Skeletal muscle satellite cell (primary cell): ENCODE data around the gene PPARD.
"Not testable (repeated sequence)": the region's sequence is repeated elsewhere in the genome, so short reads cannot be mapped to it uniquely, and the experiment has no call there.

Source experiments
- H3K27me3 ChIP-seq: 2 replicates; pipeline ENCODE4 v1.7.0; 2013; ENCODE audit warnings: low read length; ENCODE audit not compliant: control insufficient read depth, insufficient read depth
- H3K36me3 ChIP-seq: 2 replicates; pipeline ENCODE4 v1.7.0; 2013; ENCODE audit warnings: mild to moderate bottlenecking, control low read depth, low read length; ENCODE audit not compliant: insufficient read depth
- H3K4me1 ChIP-seq: 2 replicates; pipeline ENCODE4 v1.7.0; 2013; ENCODE audit warnings: low read length; ENCODE audit not compliant: control insufficient read depth, insufficient read depth
- H3K4me2 ChIP-seq: 2 replicates; pipeline ENCODE4 v1.7.0; 2013; ENCODE audit warnings: mild to moderate bottlenecking, low read length
- H3K4me3 ChIP-seq: 2 replicates; pipeline ENCODE4 v1.7.0; 2013; ENCODE audit warnings: low read length
- H3K9ac ChIP-seq: 2 replicates; pipeline ENCODE4 v1.7.0; 2013; ENCODE audit warnings: mild to moderate bottlenecking, low read depth, low read length, moderate library complexity
- H3K9me3 ChIP-seq: replicated peaks from 2 replicates; pipeline ENCODE4 v1.7.0; 2013; ENCODE audit warnings: mild to moderate bottlenecking, control low read depth, low read length

The PPARD gene

GRCh38 chr6:35425284-35425683 is 82.9 kb downstream of the PPARD start:
- H3K4me3 ChIP-seq: peak overlapping the region; percentile 23
- peak overlapping the region; percentile 51 for H3K4me2 ChIP-seq
- H3K9ac ChIP-seq: peak overlapping the region; percentile 75
- no peaks in the 10 kb centered on the region for H3K27me3 ChIP-seq
- peaks cover 12% of the 10 kb centered on the region for H3K9me3 ChIP-seq
- peaks cover 45% of the 10 kb centered on the region for H3K4me1 ChIP-seq
- H3K36me3 ChIP-seq: peaks cover 51% of the 10 kb centered on the region

- Histone ChIP-seq H3K9ac (peak overlapping the region; percentile 75), H3K36me3 (peaks cover 50% of the 10 kb centered on the region), H3K9me3 (peaks cover 13% of the 10 kb centered on the region), H3K4me1 (peaks cover 45% of the 10 kb centered on the region), H3K4me3 (peak overlapping the region; percentile 23), H3K4me2 (peak overlapping the region; percentile 51), H3K27me3 (no peaks in the 10 kb centered on the region)
Measured at GRCh38 chr6:35426074-35426473, 83.7 kb downstream of the PPARD start.

GRCh38 chr6:35427435-35427834 is 85.1 kb downstream of the PPARD start:
- Histone ChIP-seq H3K4me1 (peaks cover 48% of the 10 kb centered on the region), H3K36me3 (peaks cover 40% of the 10 kb centered on the region), H3K27me3 (no peaks in the 10 kb centered on the region), H3K9me3 (peaks cover 13% of the 10 kb centered on the region), H3K9ac (peak overlapping the region; percentile 75), H3K4me3 (peak overlapping the region; percentile 49), H3K4me2 (peak overlapping the region; percentile 66)

- peaks cover 38% of the 10 kb centered on the region for H3K36me3 ChIP-seq
Measured at GRCh38 chr6:35427851-35428321, 85.5 kb downstream of the PPARD start.

GRCh38 chr6:35428421-35429149 is 86.2 kb downstream of the PPARD start:
- H3K9ac ChIP-seq: peak overlapping the region; percentile 74
- peak overlapping the region; percentile 34 for H3K4me3 ChIP-seq
- peaks cover 48% of the 10 kb centered on the region for H3K4me1 ChIP-seq
- peak overlapping the region; percentile 61 for H3K4me2 ChIP-seq
- no peaks in the 10 kb centered on the region for H3K27me3 ChIP-seq
- H3K9me3 ChIP-seq: peaks cover 13% of the 10 kb centered on the region
- H3K36me3 ChIP-seq: peaks cover 38% of the 10 kb centered on the region

More at GRCh38 chr6:35427851-35428321, 85.5 kb downstream of the PPARD start:
- Histone ChIP-seq H3K27me3 (no peaks in the 10 kb centered on the region), H3K4me3 (peak overlapping the region; percentile 49), H3K9me3 (peaks cover 13% of the 10 kb centered on the region), H3K4me1 (peaks cover 48% of the 10 kb centered on the region), H3K4me2 (peak overlapping the region; percentile 66), H3K9ac (peak overlapping the region; percentile 75)

- peaks cover 30% of the 10 kb centered on the region for H3K36me3 ChIP-seq
- peaks cover 13% of the 10 kb centered on the region for H3K9me3 ChIP-seq
- H3K4me3 ChIP-seq: no peak overlapping the region
- H3K4me1 ChIP-seq: peaks cover 46% of the 10 kb centered on the region
- no peaks in the 10 kb centered on the region for H3K27me3 ChIP-seq
- no peak overlapping the region for H3K4me2 ChIP-seq
- H3K9ac ChIP-seq: no peak overlapping the region
Measured at GRCh38 chr6:35429463-35429862, 87.1 kb downstream of the PPARD start.

GRCh38 chr6:35432291-35432690 is 89.9 kb downstream of the PPARD start:
- Histone ChIP-seq H3K27me3 (no peaks in the 10 kb centered on the region), H3K4me3 (no peak overlapping the region), H3K4me2 (no peak overlapping the region), H3K4me1 (peaks cover 25% of the 10 kb centered on the region), H3K9me3 (peaks cover 13% of the 10 kb centered on the region), H3K9ac (no peak overlapping the region), H3K36me3 (peaks cover 10% of the 10 kb centered on the region)

GRCh38 chr6:35432702-35433101 is 90.3 kb downstream of the PPARD start:
- H3K27me3 ChIP-seq, H3K36me3 ChIP-seq, H3K9ac ChIP-seq, H3K4me3 ChIP-seq, H3K4me2 ChIP-seq: not testable (repeated sequence)
- peaks cover 13% of the 10 kb centered on the region for H3K9me3 ChIP-seq
- H3K4me1 ChIP-seq: peaks cover 21% of the 10 kb centered on the region

- Histone ChIP-seq H3K36me3 (no peaks in the 10 kb centered on the region), H3K4me2 (no peak overlapping the region), H3K9ac (no peak overlapping the region), H3K9me3 (peaks cover 2% of the 10 kb centered on the region), H3K4me3 (no peak overlapping the region), H3K4me1 (peaks cover 8% of the 10 kb centered on the region), H3K27me3 (no peaks in the 10 kb centered on the region)
Measured at GRCh38 chr6:35435074-35435837, 92.9 kb downstream of the PPARD start.

GRCh38 chr6:35436071-35436857 is 93.9 kb downstream of the PPARD start:
- Histone ChIP-seq H3K9me3 (no peaks in the 10 kb centered on the region), H3K36me3 (no peaks in the 10 kb centered on the region), H3K4me2 (no peak overlapping the region), H3K27me3 (no peaks in the 10 kb centered on the region), H3K9ac (no peak overlapping the region), H3K4me1 (peaks cover 8% of the 10 kb centered on the region), H3K4me3 (no peak overlapping the region)

GRCh38 chr6:35438378-35439065 is 96.2 kb downstream of the PPARD start:
- H3K27me3 ChIP-seq, H3K4me2 ChIP-seq, H3K4me3 ChIP-seq: not testable (repeated sequence)

More at GRCh38 chr6:35438378-35439065, 96.2 kb downstream of the PPARD start:
- not testable (repeated sequence) for H3K9ac ChIP-seq, H3K4me1 ChIP-seq, H3K36me3 ChIP-seq, H3K9me3 ChIP-seq
